Psoas muscle (tissue), 8 donors: Measurements from ENCODE around the gene ZIC4. TPM values are rescaled to one million over a fixed set of nuclear protein-coding genes. Genes with fewer than 3 reads are reported as not detected.

Experiments used
- ATAC-seq, 4 donors: fragments of 200-7000 bp; cut with Tn5 transposase; one replicate each; pipeline ENCODE4 v1.9.1; 2020; ENCODE audit warnings: moderate library complexity in 3 of 4, mild to moderate bottlenecking in 2 of 4
- DNase-seq, 2 donors: peaks; one replicate each; pipeline ENCODE4 v3.0.0-alpha.2; 2020
- H3K27ac ChIP-seq: fragments of 200-600 bp; one replicate; pipeline ENCODE4 v1.8.0; 2022
- H3K27me3 ChIP-seq, 3 donors: fragments of 200-600 bp in 1 of 3; one replicate each; pipeline versions ENCODE4 v1.6.1 to v1.8.0; 2013 to 2022; ENCODE audit warnings: low read length in 2 of 3, mild to moderate bottlenecking in 2 of 3, moderate library complexity in 1 of 3; ENCODE audit not compliant: insufficient read depth in 3 of 3
- H3K36me3 ChIP-seq, 2 donors: fragments of 200-600 bp in 1 of 2; one replicate each; pipeline versions ENCODE4 v1.6.1 to v1.8.0; 2013 to 2022; ENCODE audit warnings: low read depth in 1 of 2, mild to moderate bottlenecking in 1 of 2, moderate library complexity in 1 of 2; ENCODE audit not compliant: insufficient read depth in 1 of 2
- H3K4me1 ChIP-seq: fragments of 200-600 bp; one replicate; pipeline ENCODE4 v1.8.0; 2022
- H3K4me3 ChIP-seq: fragments of 200-600 bp; one replicate; pipeline ENCODE4 v1.8.0; 2022; ENCODE audit warnings: mild to moderate bottlenecking
- H3K9me3 ChIP-seq: fragments of 200-600 bp; one replicate; pipeline ENCODE4 v1.8.0; 2022
- CTCF ChIP-seq: fragments of 200-600 bp; IDR thresholded peaks from one replicate; pipeline ENCODE4 v1.8.0; 2022; ENCODE audit warnings: antibody characterized with exemption
- WGBS, 3 donors: extraction: QIAGEN DNeasy Blood & Tissue Kit; methylation state at CpG; one replicate each; pipeline versions ENCODE4 v1.1.6 to v1.1.7; 2013; 5-methylcytosine and 5-hydroxymethylcytosine counted together
- intact Hi-C, 2 donors: fragments of 100-400 bp; cut with DNase I; formaldehyde crosslinking; loops; one replicate each; pipeline versions ENCODE4 v1.11.0 to v1.14.2; 2022
- polyA plus RNA-seq, 3 donors: library from polyadenylated mRNA; stranded (reverse); fragments of 200-250 nt; gene quantifications; one replicate each; pipeline ENCODE4 v1.2.3, GENCODE V29; 2013
- total RNA-seq, 4 donors: library from RNA; stranded (reverse); fragmentation: NEBNext Ultra II Directional in 2 of 4; extraction: Animal tissue kit (Norgen Biotek cat#: 25700) in 2 of 4; gene quantifications; one replicate each; pipeline versions ENCODE4 v1.2.1 to v1.2.4, GENCODE V29; 2021 to 2023
- donor health status: healthy with polysubstance abuse.
- donor health status: DM: no; HTN: no; CAD: no; lungs with moderate emphysema.
- donor health status: Bipolar disorder and iron deficiency.
- donor health status: healthy.
- donor health status: DM: yes; HTN: yes; CAD: no.
- donor health status: DM: no; HTN: no; CAD: no.
- donor health status: DM: no; HTN: no; CAD: no.
- donor health status: DM: yes; HTN: yes; CAD: no.

The ZIC4 gene
- total and polyA plus RNA-seq, 7 donors = 0.10 to 1.00 (median 0.46) TPM

- no peaks in the 10 kb centered on the region for H3K36me3 ChIP-seq
- DNase-seq = peak; percentile 70 to 86
- WGBS, 3 donors = 2 to 4% (median 3%) methylated on average over 51 of the region's 51 CpGs
- intact Hi-C loops = no loop called here
- H3K4me1 ChIP-seq = no peaks in the 10 kb centered on the region
- no peaks in the 10 kb centered on the region for H3K9me3 ChIP-seq
- TF ChIP-seq CTCF = peak; percentile 48
- ATAC-seq = peak; percentile 89 to 93 (median 91)
- H3K27ac ChIP-seq = peak overlapping the region; percentile 72
- peaks cover 0 to 60% (median 12%) of the 10 kb centered on the region in 3 donors for H3K27me3 ChIP-seq
- H3K4me3 ChIP-seq = peak overlapping the region; percentile 74
Measured at GRCh38 chr3:147391781-147392624, 14.3 kb downstream of the ZIC4 start.

- no peak overlapping the region for H3K4me3 ChIP-seq
- ATAC-seq = no peak
Measured at GRCh38 chr3:147390589-147391569, 15.5 kb downstream of the ZIC4 start.

GRCh38 chr3:147389717-147390116, 16.6 kb downstream of the ZIC4 start:
- Histone ChIP-seq H3K9me3 (no peaks in the 10 kb centered on the region), H3K36me3 (no peaks in the 10 kb centered on the region), H3K4me3 (no peak overlapping the region), H3K4me1 (no peaks in the 10 kb centered on the region), H3K27me3 (peaks cover 0 to 59% (median 6%) of the 10 kb centered on the region in 3 donors), H3K27ac (no peak overlapping the region)
- no peak for DNase-seq
- 55 to 66% (median 61%) methylated on average over 12 of the region's 12 CpGs for WGBS, 3 donors
- ATAC-seq = no peak
- intact Hi-C loops = no loop called here
- no peak for TF ChIP-seq CTCF

More at GRCh38 chr3:147390589-147391569, 15.5 kb downstream of the ZIC4 start:
- DNase-seq = no peak
- Histone ChIP-seq H3K36me3 (no peaks in the 10 kb centered on the region), H3K9me3 (no peaks in the 10 kb centered on the region), H3K4me1 (no peaks in the 10 kb centered on the region), H3K27me3 (peaks cover 0 to 64% (median 8%) of the 10 kb centered on the region in 3 donors), H3K27ac (no peak overlapping the region)
- intact Hi-C loops = no loop called here
- WGBS, 3 donors = 54 to 61% (median 60%) methylated on average over 76 to 77 of the region's 77 CpGs
- TF ChIP-seq CTCF = no peak

DNA sequence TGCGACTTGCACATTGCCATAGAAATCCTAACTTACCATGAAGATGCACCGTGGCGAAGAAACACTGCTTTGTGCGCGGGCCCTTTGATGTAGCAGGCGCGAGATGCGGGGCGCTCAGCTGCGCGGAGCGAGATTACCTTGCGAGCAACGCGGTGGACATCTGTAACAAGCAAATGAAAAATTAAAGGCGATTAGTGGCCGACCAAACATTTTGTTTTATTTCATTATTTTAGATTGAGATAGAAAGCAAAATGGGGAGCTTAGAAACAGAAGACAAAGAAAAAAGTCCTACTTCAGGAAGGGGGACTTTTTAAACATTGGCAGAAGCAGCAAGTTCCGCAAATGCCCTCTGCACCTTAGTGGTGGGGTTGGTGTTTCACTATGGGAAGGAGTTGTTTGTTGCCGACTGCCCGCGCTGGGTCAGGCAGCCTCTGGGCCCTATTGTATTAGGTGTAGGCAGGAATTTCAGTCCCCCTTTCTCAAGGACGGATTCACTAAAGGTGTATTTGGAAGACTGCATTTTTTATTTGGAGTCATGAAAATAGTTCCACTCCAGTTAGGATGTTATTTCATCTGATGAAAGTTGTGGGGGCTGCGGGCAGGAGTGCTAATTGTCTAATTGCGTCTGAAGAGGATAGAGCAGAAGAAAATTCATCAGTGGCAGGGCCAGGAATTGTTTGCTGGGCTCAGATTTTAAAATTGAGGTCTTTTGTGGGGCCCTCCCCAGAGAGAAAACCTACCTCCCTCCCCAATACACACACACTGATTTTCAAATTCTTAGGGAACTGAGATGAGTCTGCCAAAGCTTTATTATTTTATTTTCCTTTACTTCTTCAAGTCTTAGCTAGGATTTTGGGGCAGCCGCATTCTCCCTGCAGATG, 17.4 kb downstream of the ZIC4 start:
- H3K27ac ChIP-seq = no peak overlapping the region
- no peaks in the 10 kb centered on the region for H3K9me3 ChIP-seq
- ATAC-seq = no peak
- no peak for DNase-seq
- H3K4me1 ChIP-seq = no peaks in the 10 kb centered on the region
- TF ChIP-seq CTCF = no peak
- H3K36me3 ChIP-seq = no peaks in the 10 kb centered on the region
- WGBS, 3 donors = 49 to 63% (median 61%) methylated on average over 25 of the region's 25 CpGs
- H3K27me3 ChIP-seq = peaks cover 0 to 59% (median 8%) of the 10 kb centered on the region in 3 donors
- intact Hi-C loops = no loop called here
- no peak overlapping the region for H3K4me3 ChIP-seq
